ENCODE results near the gene RPA1. TPM values are rescaled to one million over a fixed set of nuclear protein-coding genes. Genes with fewer than 3 reads are reported as not detected.

RPA1 gene
- total RNA-seq, 1 experiment from 2014 or later, result 198 TPM

DNA sequence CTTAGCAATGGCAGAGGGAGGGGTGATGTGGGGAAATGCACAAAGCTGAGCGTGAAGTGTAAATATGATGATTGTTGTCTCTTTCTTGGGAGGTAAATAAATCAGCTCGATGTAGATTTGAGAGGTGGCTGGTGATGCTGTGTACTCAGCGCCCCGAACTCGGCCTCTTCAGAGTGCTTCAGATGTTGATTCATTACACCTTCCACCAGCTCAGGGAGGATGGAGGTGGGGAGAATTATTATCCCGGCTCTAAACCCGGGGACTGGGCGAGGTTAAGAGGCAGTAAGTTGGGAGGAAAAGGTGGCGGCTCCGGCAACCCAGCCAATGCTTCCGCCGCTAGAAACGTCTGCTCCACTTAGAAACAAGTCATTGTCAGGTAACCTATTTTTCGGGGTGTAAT lies 86.5 kb downstream of the RPA1 start:
- CTCF ChIA-PET, result no interaction called here
- no peaks in the 10 kb centered on the region for H3K9me2 ChIP-seq (ENCODE audit: insufficient read depth)
- H2AFZ ChIP-seq (ENCODE audit: low read depth, low read length, poor library complexity, severe bottlenecking), result no peak overlapping the region
- H3K9me3 ChIP-seq (ENCODE audit: control insufficient read depth in 1 of 2, insufficient read depth in 1 of 2, low read depth in 1 of 2, low read length in 2 of 2), result no peaks in the 10 kb centered on the region
- no peak overlapping the region for H3K27ac ChIP-seq (ENCODE audit: low read depth, low read length)
- POLR2A ChIA-PET, result no interaction called here
- H3K4me3 ChIP-seq (replicated peaks in 1 of 2; ENCODE audit: low read depth in 1 of 2, low read length in 2 of 2), result no peak overlapping the region
- intact Hi-C loops (cut with micrococcal nuclease), result no loop called here
- H3K4me2 ChIP-seq (ENCODE audit: low read length), result no peak overlapping the region
- H3K9ac ChIP-seq (ENCODE audit: low read length), result no peak overlapping the region
- no peaks in the 10 kb centered on the region for H3K36me3 ChIP-seq (ENCODE audit: control insufficient read depth in 1 of 2, insufficient read depth in 2 of 2, low read length in 2 of 2)
- TF ChIP-seq CEBPB (IDR thresholded peaks at IDR 0.05; ENCODE audit: low read depth) (no peak), SIN3A (IDR thresholded peaks at IDR 0.05; ENCODE audit: low read depth) (no peak)
- TF ChIP-seq, protein P1, sequence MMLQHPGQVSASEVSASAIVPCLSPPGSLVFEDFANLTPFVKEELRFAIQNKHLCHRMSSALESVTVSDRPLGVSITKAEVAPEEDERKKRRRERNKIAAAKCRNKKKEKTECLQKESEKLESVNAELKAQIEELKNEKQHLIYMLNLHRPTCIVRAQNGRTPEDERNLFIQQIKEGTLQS (IDR thresholded peaks at IDR 0.05), result no peak
- RAD21 ChIA-PET (ENCODE audit: low non-redundant PET in 1 of 2, low total read pairs in 2 of 2, uncharacterized antibody in 2 of 2, unreplicated experiment in 2 of 2), result no interaction called here
- peaks cover 10% of the 10 kb centered on the region; the same call in 1 of the 2 replicates for H3K27me3 ChIP-seq (ENCODE audit: insufficient read depth, low read length)
- no peaks in the 10 kb centered on the region for H3K79me2 ChIP-seq (ENCODE audit: insufficient read depth, low read length)
- DNase-seq (ENCODE audit: low read depth, low spot score) (no peak), ATAC-seq (no peak)
- no peaks in the 10 kb centered on the region for H4K20me1 ChIP-seq (ENCODE audit: insufficient read depth)
- H3K4me1 ChIP-seq (ENCODE audit: control insufficient read depth in 1 of 2, insufficient read depth in 2 of 2, low read length in 2 of 2), result no peaks in the 10 kb centered on the region
- BruUV-seq (replicated peaks), result no TSS peak

DNA sequence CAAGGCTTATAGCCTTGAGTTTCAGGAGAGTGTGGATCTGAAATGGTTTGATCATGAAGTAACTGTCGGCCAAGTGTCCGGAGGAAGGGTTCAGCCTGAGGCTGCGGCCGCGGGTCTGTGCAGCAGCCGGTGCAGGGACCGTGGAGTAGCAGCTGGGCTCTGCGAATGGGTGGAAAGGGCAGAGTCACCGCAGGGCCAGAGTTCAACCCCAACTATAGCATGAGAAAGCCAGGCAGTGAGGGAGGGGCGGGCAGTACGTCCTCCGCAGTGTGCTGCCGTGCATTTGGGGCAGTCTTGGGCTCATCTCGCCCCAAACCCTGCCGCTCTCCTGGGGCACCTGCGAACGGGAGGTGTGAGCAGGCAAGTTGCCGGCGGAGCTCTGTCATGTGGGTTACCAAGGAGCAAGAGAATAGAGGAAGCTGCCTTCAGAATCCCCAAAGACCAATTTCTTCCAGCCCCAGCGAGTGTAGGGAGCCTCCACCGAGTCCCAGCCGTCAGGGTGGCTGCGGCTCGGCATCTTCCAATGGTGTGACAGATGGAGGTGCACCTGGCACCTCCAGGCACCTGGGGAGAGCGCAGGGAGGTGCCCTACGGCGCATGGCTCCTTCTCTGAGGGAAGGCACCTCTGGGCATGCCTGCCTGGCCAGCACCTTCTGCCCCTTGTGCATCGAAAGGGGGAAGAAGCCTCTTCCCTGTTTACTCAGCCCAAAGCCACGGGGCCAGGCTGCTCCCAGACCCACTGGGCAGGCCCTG lies 87.3 kb downstream of the RPA1 start:
- no TSS peak for BruUV-seq (replicated peaks)
- H3K27ac ChIP-seq (ENCODE audit: low read depth, low read length), result no peak overlapping the region
- no peak overlapping the region for H3K9ac ChIP-seq (ENCODE audit: low read length)
- ChIA-PET CTCF (no interaction called here), POLR2A (no interaction called here), RAD21 (ENCODE audit: low non-redundant PET in 1 of 2, low total read pairs in 2 of 2, uncharacterized antibody in 2 of 2, unreplicated experiment in 2 of 2) (interaction anchor here in 1 of 2 experiments (0.6 kb wide), 1 partner anchor 108 kb away, joined by 3 read pairs; the partner anchor contains the start of gene RTN4RL1)
- no peaks in the 10 kb centered on the region for H4K20me1 ChIP-seq (ENCODE audit: insufficient read depth)
- H3K4me3 ChIP-seq (replicated peaks in 1 of 2; ENCODE audit: low read depth in 1 of 2, low read length in 2 of 2), result no peak overlapping the region
- no peaks in the 10 kb centered on the region for H3K9me2 ChIP-seq (ENCODE audit: insufficient read depth)
- DNase-seq (ENCODE audit: low read depth, low spot score), result no peak
- H3K4me2 ChIP-seq (ENCODE audit: low read length), result no peak overlapping the region
- intact Hi-C loops (cut with micrococcal nuclease), result no loop called here
- H3K36me3 ChIP-seq (ENCODE audit: control insufficient read depth in 1 of 2, insufficient read depth in 2 of 2, low read length in 2 of 2), result no peaks in the 10 kb centered on the region
- no peak overlapping the region for H2AFZ ChIP-seq (ENCODE audit: low read depth, low read length, poor library complexity, severe bottlenecking)
- no peaks in the 10 kb centered on the region for H3K79me2 ChIP-seq (ENCODE audit: insufficient read depth, low read length)
- no peaks in the 10 kb centered on the region for H3K4me1 ChIP-seq (ENCODE audit: control insufficient read depth in 1 of 2, insufficient read depth in 2 of 2, low read length in 2 of 2)
- peaks cover 4% of the 10 kb centered on the region; the same call in 1 of the 2 replicates for H3K27me3 ChIP-seq (ENCODE audit: insufficient read depth, low read length)
- H3K9me3 ChIP-seq (ENCODE audit: control insufficient read depth in 1 of 2, insufficient read depth in 1 of 2, low read depth in 1 of 2, low read length in 2 of 2), result no peaks in the 10 kb centered on the region
- no peak for ATAC-seq
- TF ChIP-seq CEBPB (IDR thresholded peaks at IDR 0.05; ENCODE audit: low read depth) (no peak), EZH2 (IDR thresholded peaks at IDR 0.05) (no peak), YY1 (IDR thresholded peaks at IDR 0.05; ENCODE audit: extremely low read depth, insufficient replicate concordance, low read depth, low read length) (no peak), REST (IDR thresholded peaks at IDR 0.05; ENCODE audit: low read depth) (no peak), ZNF274 (IDR thresholded peaks at IDR 0.05; ENCODE audit: low read depth, low read length) (no peak), JUND (IDR thresholded peaks at IDR 0.05) (no peak), EGR1 (IDR thresholded peaks at IDR 0.05; ENCODE audit: low read depth) (no peak), TCF7L2 (IDR thresholded peaks at IDR 0.05; ENCODE audit: borderline replicate concordance, extremely low read depth, insufficient read depth, insufficient read length) (no peak), FOSL1 (IDR thresholded peaks at IDR 0.05; ENCODE audit: low read depth) (no peak), SIN3A (IDR thresholded peaks at IDR 0.05; ENCODE audit: low read depth) (no peak)
- TF ChIP-seq, protein P2, sequence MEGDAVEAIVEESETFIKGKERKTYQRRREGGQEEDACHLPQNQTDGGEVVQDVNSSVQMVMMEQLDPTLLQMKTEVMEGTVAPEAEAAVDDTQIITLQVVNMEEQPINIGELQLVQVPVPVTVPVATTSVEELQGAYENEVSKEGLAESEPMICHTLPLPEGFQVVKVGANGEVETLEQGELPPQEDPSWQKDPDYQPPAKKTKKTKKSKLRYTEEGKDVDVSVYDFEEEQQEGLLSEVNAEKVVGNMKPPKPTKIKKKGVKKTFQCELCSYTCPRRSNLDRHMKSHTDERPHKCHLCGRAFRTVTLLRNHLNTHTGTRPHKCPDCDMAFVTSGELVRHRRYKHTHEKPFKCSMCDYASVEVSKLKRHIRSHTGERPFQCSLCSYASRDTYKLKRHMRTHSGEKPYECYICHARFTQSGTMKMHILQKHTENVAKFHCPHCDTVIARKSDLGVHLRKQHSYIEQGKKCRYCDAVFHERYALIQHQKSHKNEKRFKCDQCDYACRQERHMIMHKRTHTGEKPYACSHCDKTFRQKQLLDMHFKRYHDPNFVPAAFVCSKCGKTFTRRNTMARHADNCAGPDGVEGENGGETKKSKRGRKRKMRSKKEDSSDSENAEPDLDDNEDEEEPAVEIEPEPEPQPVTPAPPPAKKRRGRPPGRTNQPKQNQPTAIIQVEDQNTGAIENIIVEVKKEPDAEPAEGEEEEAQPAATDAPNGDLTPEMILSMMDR (IDR thresholded peaks at IDR 0.05 in 2 of 3, conservative IDR thresholded peaks at IDR 0.05 in 1 of 3; ENCODE audit: borderline replicate concordance in 1 of 3, insufficient read depth in 1 of 3, low read depth in 2 of 3, low read length in 2 of 3), result no peak
